AG08396 (cell line): ENCODE results near the gene ACBD6.
"Not testable (repeated sequence)": the region's sequence is repeated elsewhere in the genome, so short reads cannot be mapped to it uniquely, and the experiment has no call there.

Experiments
- DNase-seq: peaks from one replicate; pipeline ENCODE4 v3.0.0; 2012; ENCODE audit warnings: low spot score, mixed read lengths

ACBD6 gene

DNA sequence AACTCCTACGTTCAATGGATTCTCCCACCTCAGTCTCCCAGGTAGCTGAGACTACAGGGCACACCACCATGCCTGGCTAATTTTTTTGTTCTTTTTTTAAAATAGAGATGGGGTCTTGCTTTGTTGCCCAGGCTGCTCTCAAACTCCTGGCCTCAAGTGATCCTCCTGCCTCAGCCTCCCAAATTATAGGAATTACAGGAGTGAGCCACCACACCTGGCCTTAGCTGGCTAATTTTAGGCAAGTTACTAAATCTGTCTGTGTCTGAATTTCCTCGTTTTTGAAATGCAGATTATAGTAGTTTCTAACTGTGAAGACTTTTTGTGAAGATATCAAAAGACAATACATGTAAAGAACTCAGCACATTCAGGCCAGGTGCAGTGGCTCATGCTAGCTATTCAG is 13.7 kb downstream of the ACBD6 start:
- no peak for DNase-seq

DNA sequence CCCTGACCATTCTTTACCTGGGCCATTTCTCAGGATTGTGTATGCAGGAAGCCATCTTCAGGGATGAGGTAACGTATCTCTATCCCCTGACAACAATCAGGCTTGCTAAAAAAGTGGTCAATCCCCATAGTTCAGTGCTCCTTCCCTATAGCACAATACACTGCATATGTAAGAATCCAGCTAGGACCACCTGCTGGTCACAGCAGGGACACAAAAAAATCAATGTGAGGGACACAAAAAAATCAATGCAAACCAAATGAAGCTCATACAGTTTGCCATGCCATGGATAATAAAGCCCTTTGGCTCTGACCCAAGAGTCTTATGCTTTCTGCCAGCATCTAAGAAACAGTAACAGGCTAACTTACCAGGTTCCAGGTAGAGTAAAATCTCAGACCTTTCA is 16.3 kb downstream of the ACBD6 start:
- no peak for DNase-seq

DNA sequence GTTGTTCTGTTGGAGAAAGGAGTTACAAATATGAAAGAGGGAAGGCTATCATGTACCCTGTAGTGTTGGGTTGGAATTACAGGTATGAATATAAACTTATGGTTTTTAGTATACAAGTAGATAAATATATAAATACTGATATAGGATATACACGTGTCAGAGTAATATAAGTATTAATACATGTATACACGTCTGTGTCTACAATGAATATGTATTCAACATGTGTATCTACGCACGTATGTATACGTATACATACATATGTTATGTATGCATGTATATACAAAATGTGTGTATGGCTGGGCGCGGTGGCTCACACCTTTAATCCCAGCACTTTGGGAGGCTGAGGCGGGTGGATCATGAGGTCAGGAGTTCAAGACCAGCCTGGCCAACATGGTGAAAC is 17.9 kb downstream of the ACBD6 start:
- DNase-seq = no peak

DNA sequence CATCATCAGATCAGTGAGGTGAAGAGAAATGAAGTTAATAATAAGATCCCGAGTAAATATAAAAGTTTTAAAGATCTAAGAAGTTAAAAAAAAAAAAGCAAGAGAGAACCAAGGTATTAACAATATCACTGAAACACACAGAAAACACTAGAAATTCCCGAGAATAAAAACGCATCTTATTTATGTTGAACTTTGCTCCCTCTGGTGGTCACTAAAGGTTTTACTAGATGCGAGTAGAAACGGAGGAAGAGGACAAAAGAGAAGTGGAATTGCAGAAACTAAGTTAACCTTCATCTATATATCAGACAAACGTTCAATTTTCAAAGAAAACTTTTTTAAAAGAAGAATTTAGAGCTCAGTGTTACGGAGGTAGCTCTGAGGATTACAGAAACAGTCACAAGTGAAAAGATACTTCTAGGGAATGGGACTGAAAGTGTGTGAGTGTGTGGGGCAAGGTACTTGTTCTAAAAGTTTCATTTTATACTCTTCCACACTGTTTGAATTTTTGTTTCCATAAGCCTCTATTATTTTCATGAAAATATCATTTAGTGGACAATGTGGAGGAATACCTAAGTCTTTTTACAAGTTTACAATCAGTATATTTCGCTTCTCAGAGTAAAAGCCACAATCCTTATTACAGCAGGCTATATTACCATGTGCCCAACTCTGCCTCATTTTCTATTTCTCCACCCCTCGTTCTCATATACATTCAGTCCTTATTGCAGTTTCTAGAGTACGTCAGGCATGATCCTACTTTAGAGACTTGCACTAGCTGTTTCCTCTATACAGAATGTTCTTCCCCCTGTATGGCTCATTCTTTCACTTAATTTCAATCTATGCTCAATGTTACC is 19.7 kb downstream of the ACBD6 start:
- DNase-seq = peak; percentile 21

DNA sequence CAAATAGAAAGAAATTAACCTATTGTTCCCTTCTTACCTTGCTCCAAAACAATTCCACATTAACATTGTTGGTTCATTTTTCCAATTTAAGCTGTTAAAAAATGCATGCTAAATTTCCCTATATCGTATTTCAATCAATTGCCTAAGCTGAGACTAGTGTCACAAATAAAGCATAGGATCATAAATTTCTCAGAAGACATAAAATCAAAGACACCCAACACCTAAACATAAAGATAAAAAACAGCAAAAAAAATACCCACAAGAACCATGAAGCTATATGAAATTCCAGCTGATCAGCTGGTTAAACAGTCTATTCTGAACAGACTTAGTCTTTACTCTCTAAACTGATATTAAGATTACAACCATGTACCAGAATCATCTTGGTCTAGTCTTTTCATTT is 32.3 kb downstream of the ACBD6 start:
- DNase-seq = no peak

DNA sequence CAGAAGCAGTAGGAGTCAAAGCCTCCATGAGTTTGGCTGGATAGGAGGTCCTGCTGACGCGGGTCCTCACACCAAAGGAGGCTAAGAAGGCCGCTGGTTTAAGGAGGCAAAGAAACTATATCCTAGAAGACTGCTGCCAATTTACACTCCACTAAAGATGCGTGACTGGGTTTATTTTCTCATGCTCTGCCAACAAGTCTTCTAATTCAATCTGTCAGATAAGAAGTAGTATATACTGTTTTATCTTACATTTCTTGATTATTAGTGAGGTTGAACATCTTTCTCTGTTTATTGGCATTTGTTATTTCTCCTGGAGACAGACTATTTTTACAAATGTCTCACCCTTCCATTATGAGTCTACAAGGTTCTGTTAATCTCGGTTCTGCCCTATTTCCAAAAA is 34.1 kb downstream of the ACBD6 start:
- DNase-seq = no peak

DNA sequence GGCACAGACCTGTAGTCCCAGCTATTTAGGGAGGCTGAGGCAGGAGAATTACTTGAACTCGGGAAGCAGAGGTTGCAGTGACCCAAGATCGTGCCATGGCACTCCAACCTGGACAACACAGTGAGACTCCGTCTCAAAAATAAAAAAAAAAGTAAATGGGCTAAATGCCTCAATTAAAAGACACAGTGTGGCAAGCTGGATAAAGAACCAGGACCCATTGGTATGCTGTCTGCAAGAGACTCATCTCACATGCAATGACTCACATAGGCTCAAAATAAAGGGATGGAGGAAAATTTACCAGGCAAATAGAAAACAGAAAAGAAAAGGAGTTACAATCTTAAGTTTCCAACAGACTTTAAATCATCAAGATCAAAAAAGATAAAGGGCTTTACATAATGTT is 40.3 kb downstream of the ACBD6 start:
- no peak for DNase-seq

DNA sequence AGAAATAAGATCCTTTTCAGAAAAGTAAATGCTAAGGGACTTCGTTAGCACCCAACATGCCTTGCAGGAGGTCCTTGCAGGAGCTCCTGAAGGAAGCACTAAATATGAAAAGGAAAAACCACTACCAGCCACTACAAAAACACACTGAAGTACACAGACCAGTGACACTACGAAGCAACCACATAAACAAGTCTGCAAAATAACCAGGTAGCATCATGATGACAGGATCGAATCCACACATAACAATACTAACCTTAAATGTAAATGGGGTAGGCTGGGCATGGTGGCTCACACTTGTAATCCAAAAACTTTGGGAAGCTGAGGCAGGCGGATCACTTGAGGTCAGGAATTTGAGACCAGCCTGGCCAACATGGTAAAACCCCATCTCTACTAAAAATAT is 40.7 kb downstream of the ACBD6 start:
- DNase-seq = not testable (repeated sequence)

DNA sequence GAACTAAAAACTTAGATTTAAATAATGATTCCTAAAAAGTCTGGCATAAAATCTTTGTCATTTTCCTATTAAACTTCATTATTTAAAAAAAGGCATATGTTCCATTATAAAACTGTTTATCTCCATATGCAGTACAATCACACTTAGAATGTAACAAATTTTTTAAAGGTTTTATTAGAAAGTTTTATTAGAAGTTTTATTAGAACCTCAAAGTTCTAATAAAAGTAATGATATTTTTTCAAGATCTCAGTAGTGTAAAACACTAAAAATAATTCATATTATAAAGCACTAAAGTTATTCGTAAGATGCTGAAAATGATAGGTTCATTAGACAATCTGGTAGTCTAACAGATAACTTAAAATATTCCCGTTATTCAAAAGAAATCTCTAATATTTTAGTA is 43.6 kb downstream of the ACBD6 start:
- no peak for DNase-seq

DNA sequence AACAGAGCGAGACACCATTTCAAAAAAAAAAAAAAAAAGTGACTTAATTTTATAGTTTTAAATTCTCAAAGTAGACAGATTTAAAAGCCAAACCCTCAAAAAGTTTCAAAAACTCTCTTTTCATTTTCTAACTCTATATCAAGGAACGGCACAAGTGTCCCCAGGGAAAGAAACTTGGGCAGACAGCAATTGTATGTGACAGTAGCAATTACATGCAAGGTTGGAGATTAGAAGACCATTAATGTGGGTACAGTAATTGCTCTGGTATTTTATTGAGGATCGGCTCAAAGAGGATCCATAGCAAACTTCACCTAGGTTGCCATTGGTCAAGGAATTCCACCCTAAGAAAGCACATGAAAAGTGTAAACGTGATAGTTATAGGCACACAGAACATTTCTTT is 46.2 kb downstream of the ACBD6 start:
- DNase-seq = no peak

DNA sequence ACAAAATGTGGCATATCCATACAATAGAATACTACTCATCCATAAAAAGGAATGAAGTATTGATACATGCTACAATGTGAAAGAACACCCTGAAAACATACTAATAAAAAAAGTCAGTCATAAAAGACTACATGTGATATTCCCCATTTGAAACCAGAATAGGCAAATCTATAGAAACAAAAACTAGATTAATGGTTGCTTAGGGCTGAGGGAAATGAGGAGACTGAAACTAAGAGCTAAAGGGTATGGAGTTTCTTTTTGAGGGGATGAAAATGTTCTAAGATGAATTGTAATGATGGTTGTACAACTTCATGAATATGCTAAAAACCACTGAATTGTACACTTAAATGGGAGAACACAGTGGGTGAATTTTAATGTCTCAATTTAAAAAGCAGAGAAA is 50.9 kb downstream of the ACBD6 start:
- DNase-seq = no peak

DNA sequence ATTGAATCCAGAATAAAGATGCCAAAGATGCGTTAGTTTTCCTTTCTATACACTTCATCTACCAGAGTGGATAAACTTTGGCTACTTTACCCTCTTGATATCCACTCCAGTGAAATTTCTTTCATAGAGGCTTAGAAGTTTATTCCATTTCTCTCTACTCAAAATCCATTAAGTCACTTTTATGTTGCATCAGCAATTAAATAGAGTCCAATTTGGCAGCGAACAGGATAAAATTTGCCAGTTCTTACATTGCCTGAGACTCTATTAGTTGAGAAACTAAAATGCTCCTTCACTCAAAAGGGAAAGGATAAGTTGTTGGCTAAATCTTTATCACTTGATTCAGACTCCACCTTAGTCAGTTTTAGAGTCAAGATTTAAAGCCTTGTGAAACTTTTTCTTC is 57.9 kb downstream of the ACBD6 start:
- DNase-seq = no peak

DNA sequence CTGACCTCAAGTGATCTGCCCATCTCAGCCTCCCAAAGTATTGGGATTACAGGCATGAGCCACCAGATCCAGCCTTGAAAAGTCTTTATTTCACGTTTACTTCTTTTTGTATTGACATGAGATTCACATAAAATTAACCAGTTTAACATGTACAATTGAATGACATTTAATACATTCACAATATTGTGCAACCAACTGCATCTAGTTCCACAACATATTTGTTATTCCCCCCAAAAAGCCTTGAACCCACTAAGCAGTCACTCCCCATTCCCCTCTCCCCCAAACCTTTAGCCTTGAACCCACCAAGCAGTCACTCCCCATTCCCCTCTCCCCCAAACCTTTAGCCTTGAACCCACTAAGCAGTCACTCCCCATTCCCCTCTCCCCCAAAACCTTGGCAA is 62.0 kb downstream of the ACBD6 start:
- no peak for DNase-seq

DNA sequence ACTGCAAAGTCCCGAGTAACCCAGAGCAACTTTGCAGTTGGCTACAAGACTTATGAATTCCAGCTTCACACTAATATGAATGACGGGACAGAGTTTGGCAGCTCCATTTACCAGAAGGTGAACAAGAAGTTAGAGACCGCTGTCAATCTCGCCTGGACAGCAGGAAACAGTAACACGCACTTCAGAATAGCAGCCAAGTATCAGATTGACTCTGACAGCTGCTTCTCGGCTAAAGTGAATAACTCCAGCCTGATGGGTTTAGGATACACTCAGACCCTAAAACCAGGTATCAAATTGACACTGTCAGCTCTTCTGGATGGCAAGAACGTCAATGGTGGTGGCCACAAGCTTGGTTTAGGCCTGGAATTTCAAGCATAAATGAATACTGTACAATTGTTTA is 66.8 kb downstream of the ACBD6 start:
- no peak for DNase-seq

DNA sequence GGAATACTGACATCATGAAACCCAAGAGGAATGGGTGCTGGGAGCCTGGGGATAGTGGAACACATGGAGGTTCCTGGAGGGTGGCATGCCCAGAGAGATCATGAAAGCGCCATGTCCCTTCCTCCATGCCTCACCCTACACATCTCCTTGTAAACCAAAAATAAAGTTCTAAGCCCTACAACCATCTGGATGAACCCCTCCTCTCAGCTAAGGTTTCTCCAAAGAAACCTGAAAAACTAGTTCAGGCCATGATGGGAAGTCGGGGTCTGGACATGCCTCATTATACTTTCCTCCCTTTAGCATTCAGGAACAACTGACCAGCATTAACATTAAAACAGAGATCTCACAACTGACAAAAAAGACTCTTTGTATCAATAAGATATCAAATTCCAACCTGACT is 68.5 kb downstream of the ACBD6 start:
- DNase-seq = no peak

DNA sequence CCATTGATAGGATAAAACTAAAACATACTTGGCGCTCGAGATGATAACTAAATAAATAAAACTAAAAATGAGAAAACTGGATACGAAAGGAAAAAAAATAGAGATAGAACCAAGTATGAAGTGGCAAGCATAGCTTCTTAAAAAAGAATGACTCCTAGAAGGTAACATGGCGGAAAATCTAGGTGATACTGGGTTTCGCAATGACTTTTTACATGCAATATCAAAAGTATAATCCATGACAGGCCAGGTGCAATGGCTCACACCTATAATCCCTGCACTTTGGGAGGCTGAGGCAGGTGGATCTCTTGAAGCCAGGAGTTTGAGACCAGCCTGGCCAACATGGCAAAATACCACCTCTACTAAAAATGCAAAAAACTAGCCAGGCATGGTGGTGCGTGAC is 70.7 kb downstream of the ACBD6 start:
- DNase-seq = no peak

DNA sequence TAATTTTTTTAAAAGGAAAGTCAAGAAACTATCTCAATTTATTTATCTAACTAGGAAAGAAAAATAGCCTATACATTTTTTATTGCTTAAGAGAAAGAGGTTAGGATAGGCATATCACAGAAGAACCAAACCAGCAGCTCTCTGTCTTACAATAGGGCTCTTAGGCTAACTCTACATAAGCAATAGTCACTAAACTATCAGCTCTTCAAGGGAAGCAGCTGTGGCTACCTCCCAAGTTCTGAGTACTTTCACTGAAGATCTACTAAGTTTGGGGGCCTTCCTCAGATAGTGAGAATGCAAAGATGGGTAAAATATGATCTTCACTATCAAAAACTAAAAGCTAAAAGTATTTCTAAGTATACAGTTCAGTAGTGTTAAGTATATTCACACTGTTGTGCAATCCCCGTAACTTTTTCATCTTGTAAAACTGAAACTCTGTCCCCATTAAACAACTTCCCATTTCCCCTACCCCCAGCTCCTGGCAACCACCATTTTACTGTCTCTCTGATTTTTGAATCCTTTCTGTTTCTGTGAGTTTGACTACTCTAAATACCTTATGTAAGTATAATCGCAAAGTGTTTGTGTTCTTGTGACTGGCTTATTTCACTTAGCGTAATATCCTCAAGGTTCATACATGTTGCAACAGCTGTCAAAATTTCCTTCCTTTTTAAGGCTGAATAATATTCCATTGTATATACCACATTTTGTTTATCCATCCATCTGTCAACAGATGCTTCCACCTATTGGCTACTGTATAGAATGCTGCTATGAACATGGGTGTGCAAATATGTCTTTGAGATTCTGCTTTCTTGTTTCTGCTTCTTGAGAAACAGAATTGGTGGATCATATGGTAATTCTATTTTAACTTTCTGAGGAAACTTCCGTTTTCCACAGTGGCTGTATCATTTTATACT is 73.3 kb downstream of the ACBD6 start:
- DNase-seq = no peak

DNA sequence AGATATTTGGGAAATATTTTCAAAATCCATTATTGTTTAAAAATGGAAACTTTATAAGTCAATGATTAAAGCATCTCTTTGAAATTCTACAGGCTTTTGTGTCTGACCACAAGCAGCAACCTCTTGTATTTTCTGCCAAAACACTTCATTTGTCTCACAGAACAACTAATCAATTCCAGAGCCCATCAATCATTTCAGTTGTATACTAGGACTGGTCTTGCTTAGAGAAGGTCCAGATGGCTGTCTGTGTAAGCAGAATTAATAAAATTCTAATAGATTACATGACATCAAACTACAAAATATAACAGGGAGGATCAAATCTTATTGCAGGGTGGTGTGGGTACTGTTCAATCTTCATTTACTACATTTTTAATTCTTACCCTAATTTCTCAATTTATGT is 76.4 kb downstream of the ACBD6 start:
- DNase-seq = no peak

DNA sequence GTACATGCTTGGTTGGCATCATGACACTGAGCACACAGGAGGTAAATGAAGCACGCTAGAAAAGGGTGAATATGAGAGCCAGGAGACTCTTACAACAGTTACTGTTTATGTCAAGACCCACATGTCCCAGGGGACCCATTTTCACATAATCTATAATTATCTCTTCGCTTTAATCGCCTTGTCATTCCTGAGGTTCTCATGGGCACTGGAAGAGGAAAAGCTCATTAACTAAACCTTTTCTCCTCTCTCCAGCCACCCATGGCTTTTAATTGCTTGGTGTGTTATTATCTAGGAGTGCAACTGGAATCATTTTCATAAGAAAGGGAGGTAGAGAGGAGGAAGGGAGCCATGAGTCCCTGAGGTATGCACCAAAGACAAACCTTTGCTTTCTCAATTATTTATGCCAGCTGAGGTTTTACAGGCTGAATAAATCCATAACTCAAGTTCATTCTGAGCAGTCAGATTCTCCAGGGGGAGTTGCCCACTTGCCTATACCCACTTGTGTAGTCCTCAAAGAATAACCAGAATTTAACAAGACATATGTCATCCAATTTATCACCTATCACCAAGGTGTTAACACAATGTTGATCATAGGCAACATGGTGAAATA is 77.4 kb downstream of the ACBD6 start:
- DNase-seq = no peak

DNA sequence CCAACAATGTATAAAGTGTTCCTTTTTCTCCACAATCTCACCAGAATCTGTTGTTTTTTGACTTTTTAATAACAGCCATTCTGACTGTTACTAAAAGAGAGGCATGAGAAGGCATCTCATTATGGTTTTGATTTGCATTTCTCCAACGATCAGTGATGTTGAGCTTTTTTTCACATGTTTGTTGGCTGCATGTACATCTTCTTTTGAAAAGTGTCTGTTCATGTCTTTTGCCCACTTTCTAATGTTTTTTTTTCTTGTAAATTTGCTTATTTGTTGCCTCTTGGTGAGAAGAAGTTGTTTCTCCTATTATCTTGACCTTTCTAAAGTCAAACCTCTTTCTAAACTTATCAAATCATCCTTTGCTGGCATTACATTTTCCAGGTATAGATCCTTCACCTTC is 80.8 kb downstream of the ACBD6 start:
- DNase-seq = no peak

DNA sequence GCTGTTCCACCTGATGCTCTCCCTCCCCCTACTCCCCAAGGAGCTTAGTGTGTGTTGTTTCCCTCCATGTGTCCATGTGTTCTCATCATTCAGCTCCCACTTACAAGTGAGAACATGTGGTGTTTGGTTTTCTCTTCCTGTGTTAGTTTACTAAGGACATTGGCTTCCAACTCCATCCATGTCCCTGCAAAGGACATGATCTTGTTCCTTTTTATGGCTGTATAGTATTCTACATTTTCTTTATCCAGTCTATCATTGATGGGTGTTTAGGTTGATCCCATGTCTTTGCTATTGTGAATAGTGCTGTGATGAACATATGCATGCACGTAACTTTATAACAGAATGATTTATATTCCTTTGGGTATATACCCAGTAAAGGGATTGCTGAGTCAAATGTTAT is 81.2 kb downstream of the ACBD6 start:
- not testable (repeated sequence) for DNase-seq

DNA sequence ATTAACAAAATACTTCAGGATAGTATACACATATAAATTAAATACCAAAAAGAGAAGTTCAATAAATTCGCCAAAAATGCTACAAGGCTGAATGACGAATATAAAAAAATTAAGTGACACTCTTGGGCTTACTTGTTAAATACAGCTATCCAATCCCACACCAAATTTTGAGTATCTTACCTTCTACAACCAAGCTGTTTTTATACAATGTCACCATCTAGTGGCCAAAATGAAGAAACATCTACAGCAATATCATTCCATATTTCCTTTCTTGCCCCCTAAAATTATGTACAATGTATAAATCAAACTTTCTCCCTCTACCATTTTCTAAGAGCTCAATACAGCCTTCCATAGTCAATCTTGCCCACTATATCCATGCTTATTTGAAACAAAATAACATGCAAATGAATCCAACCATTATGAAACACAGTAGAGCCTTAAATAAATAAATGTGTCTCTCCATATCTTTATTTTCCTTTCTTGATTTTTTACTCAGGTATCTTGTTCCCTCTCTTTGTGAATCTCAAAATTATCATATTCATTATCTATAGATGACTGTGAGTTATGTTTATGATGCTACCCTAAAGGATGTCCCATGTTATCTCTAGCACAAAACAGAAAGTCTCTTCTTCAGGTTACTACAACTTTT is 86.3 kb downstream of the ACBD6 start:
- DNase-seq = peak; percentile 29
